ENCODE data around the gene SLX9. TPM values are rescaled to one million over a fixed set of nuclear protein-coding genes. Genes with fewer than 3 reads are reported as not detected.
A peak's percentile ranks its signal among the peaks of the same experiment; 100 is the strongest.
"Not testable (repeated sequence)": the region's sequence is repeated elsewhere in the genome, so short reads cannot be mapped to it uniquely, and the experiment has no call there.

SLX9 gene
- total RNA-seq, 2 experiments from 2014 or later = 60.7 to 64.6 TPM

DNA sequence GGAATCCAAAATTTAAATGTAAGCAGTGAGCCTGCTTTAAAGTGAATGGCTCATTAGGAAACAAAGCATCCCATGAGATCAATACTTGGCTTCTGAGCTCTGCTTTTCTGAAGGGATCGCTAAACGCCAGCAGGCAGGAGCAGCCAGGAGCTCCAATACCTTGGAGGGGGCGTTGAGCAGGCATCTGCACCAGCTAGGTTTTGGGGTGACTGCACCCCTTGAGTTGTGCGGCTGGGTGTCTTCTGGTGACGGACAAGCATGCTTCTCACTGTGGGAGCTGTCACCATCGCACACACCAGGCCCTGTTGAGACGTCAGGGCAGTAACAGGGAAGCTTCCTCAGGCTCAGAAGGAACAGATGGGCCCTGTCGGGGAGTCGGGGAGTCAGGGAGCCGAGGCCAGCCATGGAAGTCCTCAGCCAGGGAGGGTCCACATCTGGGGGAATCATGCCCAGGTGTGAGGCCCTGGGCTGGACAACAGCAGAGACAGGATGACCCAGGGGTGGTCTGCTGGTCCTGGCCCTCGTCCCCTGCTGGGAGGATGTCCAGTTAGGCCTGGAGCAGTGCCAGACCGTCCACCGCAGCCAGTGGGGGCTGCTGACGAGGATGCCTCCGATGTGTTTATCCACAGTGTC lies 76.7 kb downstream of the SLX9 start:
- ChIA-PET CTCF (no interaction called here), POLR2A (no interaction called here)
- Mint-ChIP-seq H3K27me3 (peaks cover 48% of the 10 kb centered on the region), H3K4me3 (no peak overlapping the region), H3K4me1 (ENCODE audit: low read depth) (peaks cover 7% of the 10 kb centered on the region), H3K9me3 (no peaks in the 10 kb centered on the region), H3K36me3 (no peaks in the 10 kb centered on the region), H3K27ac (no peak overlapping the region)
- no peak for DNase-seq
- intact Hi-C loops (cut with micrococcal nuclease) = no loop called here

DNA sequence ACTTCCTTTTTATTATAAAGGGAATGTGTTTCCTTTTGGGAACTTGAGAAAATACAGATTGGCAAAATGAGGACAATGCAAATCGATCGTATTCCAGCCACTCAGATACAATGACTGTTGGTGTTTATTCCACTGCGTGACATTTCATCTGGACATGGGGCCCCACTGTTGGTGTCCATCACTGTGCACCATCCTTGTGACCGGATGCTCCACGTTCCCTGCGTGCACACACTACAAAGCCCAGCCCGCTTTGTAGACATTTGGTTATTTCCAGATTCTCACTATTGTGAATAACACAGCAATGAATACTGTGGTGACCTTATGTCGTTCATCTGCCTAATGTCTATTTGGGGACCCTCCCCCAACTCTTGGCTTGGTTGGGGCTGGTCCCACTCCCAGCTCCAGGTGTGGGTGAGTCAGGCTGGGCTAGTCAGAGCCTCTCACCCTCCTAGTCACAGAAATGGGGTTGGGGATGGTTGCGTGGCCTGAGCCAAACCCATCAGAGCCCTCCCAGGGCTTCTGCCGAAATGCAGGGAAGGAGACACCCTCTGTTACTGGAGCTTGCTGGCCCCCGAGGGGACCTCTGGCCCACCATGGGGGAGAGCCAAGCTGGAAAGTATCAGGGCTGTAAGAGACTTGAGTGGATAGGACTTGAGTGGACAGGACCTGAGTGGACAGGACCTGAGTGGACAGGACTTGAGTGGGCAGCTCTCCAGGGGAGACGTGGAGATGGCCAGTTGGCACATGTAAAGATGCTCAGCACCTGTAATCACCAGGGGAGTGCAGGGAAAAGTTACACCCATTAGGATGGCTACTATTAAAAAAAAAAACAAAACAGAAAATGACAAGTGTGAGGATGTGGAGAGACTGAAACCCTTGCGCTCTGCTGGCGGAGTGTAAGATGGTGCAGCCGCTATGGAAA lies 77.5 kb downstream of the SLX9 start:
- peaks cover 48% of the 10 kb centered on the region for H3K27me3 Mint-ChIP-seq
- POLR2A ChIA-PET = no interaction called here
- no peak for DNase-seq

DNA sequence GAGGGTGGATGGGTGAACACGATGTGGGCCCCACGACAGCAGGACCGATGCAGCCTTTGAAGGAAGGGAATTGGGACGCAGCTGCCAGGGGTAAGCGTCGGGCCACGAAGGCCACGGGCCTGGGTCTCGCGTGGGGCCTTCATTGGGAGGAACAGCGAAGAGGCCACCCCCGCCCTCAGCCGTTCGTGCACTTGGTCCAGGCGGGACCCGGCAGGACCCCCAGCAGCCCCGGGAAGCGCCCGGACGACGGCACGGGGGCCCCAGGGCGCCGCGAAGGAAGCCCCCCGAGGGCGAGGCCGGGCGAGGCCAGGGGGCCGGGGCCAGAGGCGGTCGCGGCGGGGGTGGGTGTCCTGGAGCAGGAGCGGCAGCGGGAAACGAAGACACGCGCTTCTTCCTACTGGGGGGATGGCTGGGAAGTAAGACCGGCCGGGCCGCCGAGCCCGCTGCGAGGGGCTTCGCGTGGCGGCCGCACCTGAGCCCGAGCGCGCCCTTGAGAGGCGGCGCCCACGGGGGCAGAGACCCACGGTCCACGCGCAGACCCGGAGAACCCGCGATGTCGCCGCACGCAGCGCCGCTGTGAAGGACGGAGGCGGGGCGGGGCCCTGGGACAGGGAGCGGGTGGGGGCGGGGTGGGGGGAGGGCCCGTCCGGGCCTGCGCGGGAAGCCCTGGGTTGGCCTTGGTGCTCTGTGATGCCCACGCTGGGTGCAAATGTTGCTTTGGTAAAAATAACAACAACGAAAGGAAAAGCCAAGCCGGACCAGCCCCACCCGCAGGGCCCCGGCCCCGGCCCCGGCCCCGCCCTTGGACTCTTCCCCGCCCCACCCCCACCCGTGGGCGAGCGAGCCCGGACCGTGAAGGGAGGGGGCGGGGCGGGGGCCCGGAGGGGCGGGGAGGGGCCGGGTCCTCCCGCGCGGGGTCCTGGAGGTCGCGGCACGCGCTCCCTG lies 78.6 kb downstream of the SLX9 start:
- DNase-seq = no peak
- Mint-ChIP-seq H3K27ac (no peak overlapping the region), H3K9me3 (peaks cover under 1% of the 10 kb centered on the region), H3K36me3 (no peaks in the 10 kb centered on the region), H3K27me3 (peaks cover 43% of the 10 kb centered on the region), H3K4me1 (ENCODE audit: low read depth) (peaks cover 7% of the 10 kb centered on the region), H3K4me3 (peak overlapping the region; percentile 57)
- POLR2A ChIA-PET = no interaction called here
- intact Hi-C loops (cut with micrococcal nuclease) = no loop called here
- CTCF ChIA-PET = no interaction called here

More for the DNA sequence above, 77.5 kb downstream of the SLX9 start:
- Mint-ChIP-seq H3K4me1 (ENCODE audit: low read depth) (peaks cover 7% of the 10 kb centered on the region), H3K27ac (no peak overlapping the region), H3K36me3 (no peaks in the 10 kb centered on the region), H3K9me3 (no peaks in the 10 kb centered on the region), H3K4me3 (peak overlapping the region; percentile 57)
- intact Hi-C loops (cut with micrococcal nuclease) = no loop called here
- CTCF ChIA-PET = no interaction called here

DNA sequence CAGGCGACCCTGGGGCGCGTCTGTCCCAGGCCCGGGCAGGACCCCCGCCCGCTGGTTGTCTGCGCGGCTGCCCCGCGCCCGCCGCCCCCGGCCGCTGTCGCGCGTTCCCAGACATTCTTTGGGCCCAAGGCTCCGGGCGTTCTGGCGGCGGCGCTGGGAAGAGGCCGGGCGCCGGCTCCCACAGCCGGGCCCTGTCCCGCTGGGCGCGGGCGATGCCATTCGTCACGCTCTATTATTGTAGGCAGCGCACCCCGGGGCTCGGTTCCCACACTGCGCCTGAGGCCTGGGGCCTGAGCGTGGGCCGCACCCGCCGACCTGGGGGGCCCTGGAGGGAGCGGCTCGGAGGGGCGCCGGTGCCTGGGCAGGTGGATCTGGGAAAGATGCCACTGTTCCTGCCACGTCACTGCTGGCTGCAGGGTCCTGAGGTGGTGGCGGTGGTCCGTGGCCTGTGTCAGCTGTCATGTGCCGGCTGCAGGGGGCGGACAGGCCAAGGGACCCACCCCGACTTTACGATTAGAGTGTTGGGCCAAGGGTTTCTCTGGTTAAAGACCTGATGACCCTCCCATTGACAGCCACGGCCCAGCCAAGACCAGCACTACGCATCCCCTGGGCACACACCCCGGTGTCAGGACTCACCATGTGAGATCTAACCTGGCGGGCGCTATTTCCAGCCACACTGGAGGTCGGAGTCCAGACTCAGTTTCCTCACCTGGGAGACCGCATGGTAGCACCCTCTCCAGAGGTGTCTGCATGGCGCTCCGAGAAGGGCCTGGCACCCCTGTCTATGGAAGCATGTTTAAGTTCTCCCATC lies 79.5 kb downstream of the SLX9 start:
- intact Hi-C loops (cut with micrococcal nuclease) = no loop called here

DNA sequence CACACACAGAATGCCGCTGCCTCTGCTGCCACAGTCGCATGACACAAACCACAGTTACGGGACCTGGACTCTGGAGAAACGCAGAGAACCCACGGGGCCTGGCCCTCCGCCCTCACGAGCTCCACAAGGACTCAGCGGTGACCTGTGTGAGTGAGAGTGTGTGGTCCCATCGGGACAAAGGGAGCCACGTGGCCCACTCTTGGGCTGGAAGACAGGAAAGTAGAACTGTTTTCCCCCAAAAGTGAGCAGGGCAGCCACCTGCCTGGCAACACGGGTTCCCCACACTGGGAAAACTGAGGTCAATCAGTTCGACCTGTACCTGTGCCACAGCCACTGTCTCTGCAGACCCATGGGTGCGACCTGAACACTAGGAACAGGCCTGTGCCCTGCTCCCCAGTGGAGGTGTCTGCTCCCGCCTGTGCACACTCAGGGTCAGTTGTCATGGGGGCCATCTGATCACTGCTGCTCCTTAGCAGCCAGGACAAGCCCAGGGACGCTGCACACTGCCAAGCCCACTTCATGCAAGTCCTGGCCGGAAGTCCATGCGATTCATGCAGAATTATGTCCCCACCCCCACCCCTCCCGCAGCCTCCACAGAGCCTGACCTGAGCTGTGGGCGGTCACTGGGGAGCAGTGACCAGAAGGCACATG lies 80.2 kb downstream of the SLX9 start:
- no peak for DNase-seq
- intact Hi-C loops (cut with micrococcal nuclease) = no loop called here
- Mint-ChIP-seq H3K27ac (no peak overlapping the region), H3K27me3 (peaks cover 36% of the 10 kb centered on the region), H3K4me3 (no peak overlapping the region), H3K9me3 (peaks cover 9% of the 10 kb centered on the region), H3K4me1 (ENCODE audit: low read depth) (peaks cover 7% of the 10 kb centered on the region), H3K36me3 (no peaks in the 10 kb centered on the region)
- ChIA-PET POLR2A (no interaction called here), CTCF (no interaction called here)

More for the DNA sequence above, 79.5 kb downstream of the SLX9 start:
- H3K27ac Mint-ChIP-seq = no peak overlapping the region
- ChIA-PET POLR2A (no interaction called here), CTCF (no interaction called here)
- DNase-seq = no peak
- peak overlapping the region; percentile 26 for H3K4me3 Mint-ChIP-seq
- H3K9me3 Mint-ChIP-seq = peaks cover 5% of the 10 kb centered on the region
- H3K4me1 Mint-ChIP-seq (ENCODE audit: low read depth) = peaks cover 7% of the 10 kb centered on the region
- no peaks in the 10 kb centered on the region for H3K36me3 Mint-ChIP-seq
- H3K27me3 Mint-ChIP-seq = peaks cover 40% of the 10 kb centered on the region

DNA sequence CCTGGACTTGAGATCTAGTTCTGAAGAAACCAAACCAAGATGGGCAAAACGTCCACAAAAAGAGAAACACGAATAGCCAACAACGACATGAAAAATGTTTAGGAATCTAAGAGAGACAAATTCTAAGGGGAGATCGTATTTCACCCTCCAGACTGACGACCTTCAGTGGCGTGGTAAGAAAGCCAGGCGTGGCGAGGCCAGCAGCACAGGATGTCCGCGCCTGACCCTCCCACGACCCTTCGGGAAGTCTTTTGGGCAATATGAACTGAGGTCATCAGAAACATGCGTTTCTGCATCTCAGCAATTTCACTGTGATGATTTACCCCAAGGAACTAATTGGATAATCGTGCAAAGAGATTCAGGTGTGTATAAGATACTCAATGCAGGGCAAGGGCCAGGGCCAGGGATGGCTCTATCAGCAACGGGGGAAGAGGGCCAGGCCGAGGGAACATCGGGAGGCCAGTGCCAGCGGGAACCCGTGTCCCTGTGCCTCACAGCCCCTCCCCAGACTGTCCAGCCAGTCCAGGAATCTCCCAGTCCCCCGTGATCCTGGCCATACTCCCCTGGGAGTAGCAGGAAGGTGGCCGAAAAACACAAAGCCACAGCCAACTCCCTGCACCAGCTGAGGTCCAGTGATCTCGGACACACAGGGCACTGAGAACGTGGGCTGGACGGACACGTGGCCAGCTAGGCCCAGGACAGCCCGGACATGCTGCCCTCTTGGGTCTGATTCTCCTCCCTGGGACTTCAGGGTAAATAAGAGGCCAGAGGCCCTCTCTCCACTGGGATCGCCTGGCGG lies 81.0 kb downstream of the SLX9 start:
- Mint-ChIP-seq H3K4me1 (ENCODE audit: low read depth) (peaks cover 7% of the 10 kb centered on the region), H3K36me3 (no peaks in the 10 kb centered on the region), H3K4me3 (no peak overlapping the region), H3K27ac (no peak overlapping the region), H3K9me3 (peaks cover 9% of the 10 kb centered on the region), H3K27me3 (peaks cover 30% of the 10 kb centered on the region)
- DNase-seq = no peak
- POLR2A ChIA-PET = no interaction called here
- intact Hi-C loops (cut with micrococcal nuclease) = no loop called here
- CTCF ChIA-PET = no interaction called here

DNA sequence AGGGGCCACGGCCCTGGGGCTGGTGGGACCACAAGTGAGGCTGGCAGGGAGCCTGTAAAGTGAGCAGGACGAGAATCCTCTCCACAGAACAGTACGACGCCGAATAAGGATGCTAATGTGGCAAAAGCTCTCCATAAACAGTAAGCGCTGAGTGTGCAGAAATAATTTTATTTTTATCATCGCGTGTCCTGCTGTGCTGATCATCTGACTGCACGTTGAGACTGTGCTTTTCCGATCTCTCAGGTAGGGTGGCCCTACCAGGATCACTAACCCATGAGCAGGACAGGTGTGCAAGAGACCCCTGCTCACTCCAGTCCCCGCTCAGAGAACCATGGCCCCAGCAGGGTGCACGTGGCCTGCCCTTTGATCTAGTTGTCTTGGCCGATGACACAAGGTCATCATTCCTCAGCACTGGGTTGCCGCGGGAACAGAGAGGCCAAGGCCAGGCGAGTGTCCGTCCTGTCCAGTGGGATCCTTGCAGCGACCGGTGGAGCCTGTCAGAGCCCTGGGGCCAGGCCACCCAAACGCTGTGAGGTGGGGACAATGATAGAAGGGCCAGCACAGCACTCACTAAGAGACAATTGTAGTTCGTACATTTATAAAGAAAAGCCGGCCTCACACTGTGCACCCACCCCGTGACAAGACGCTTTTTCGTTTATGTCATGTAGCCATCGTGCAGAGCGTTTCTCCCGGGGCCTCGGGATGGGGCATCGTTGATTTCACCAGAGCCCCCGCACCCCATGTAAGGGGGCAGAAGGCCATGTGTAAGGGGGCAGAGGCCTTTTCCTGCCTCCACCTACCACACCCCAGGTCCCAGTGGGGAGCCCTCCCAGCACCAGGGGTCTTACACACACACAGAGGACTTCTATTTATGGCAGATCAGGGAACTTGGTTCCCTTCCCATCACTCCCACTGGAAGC lies 81.9 kb downstream of the SLX9 start:
- H3K27me3 Mint-ChIP-seq = peaks cover 21% of the 10 kb centered on the region
- CTCF ChIA-PET = interaction anchor here (3.0 kb wide), 1 partner anchor 116 kb away, joined by 8 read pairs; no protein-coding TSS in a partner anchor
- no peak overlapping the region for H3K27ac Mint-ChIP-seq
- H3K4me3 Mint-ChIP-seq = no peak overlapping the region
- H3K9me3 Mint-ChIP-seq = peaks cover 9% of the 10 kb centered on the region
- POLR2A ChIA-PET = no interaction called here
- intact Hi-C loops (cut with micrococcal nuclease) = no loop called here
- no peak for DNase-seq
- H3K4me1 Mint-ChIP-seq (ENCODE audit: low read depth) = peaks cover 7% of the 10 kb centered on the region
- H3K36me3 Mint-ChIP-seq = no peaks in the 10 kb centered on the region

DNA sequence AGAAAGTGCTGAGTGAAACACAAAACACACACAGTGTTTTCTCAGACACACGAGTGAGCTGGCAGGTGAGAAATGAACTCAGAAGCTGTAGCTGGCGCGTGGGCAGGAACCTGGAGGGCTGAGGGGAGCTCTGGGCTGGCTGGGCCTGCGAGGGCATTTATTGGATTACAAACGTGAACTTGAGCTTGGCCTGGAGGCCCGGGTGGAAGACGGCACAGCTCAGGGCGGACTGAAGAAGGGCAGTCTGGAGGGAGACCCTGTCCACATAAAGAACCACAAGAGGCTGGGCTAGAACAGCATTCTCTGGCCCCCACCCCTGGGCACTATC lies 82.5 kb downstream of the SLX9 start:
- Mint-ChIP-seq H3K27ac (no peak overlapping the region), H3K4me3 (no peak overlapping the region), H3K9me3 (peaks cover 9% of the 10 kb centered on the region), H3K4me1 (ENCODE audit: low read depth) (peaks cover 7% of the 10 kb centered on the region), H3K27me3 (peaks cover 20% of the 10 kb centered on the region), H3K36me3 (no peaks in the 10 kb centered on the region)
- intact Hi-C loops (cut with micrococcal nuclease) = no loop called here
- CTCF ChIA-PET = interaction anchor here (3.0 kb wide), 1 partner anchor 116 kb away, joined by 8 read pairs; no protein-coding TSS in a partner anchor
- POLR2A ChIA-PET = no interaction called here
- no peak for DNase-seq

DNA sequence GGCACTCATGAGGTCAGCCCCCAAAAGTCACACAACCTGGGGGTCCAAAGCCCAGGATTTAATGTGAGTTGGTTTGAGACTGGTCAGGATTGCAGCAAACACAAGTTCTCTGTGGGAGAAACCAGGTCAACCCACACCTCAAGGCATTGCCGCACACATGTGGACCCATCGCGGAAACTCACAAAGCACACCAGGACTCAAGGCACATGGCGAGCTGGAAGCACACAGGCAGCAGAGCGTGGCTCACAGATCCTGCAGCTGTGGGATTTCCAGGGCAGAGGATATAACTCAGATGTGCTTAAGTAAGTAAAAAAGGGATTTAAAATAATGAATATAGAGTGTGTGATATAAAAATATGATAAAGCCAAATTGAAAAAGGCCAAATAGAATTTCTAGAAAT lies 82.9 kb downstream of the SLX9 start:
- no peak for DNase-seq
- Mint-ChIP-seq H3K4me3 (no peak overlapping the region), H3K27me3 (peaks cover 16% of the 10 kb centered on the region), H3K36me3 (no peaks in the 10 kb centered on the region), H3K4me1 (ENCODE audit: low read depth) (peaks cover 4% of the 10 kb centered on the region), H3K9me3 (peaks cover 9% of the 10 kb centered on the region), H3K27ac (no peak overlapping the region)
- ChIA-PET CTCF (interaction anchor here (3.0 kb wide), 1 partner anchor 115 kb away, joined by 8 read pairs; no protein-coding TSS in a partner anchor), POLR2A (no interaction called here)
- intact Hi-C loops (cut with micrococcal nuclease) = no loop called here

DNA sequence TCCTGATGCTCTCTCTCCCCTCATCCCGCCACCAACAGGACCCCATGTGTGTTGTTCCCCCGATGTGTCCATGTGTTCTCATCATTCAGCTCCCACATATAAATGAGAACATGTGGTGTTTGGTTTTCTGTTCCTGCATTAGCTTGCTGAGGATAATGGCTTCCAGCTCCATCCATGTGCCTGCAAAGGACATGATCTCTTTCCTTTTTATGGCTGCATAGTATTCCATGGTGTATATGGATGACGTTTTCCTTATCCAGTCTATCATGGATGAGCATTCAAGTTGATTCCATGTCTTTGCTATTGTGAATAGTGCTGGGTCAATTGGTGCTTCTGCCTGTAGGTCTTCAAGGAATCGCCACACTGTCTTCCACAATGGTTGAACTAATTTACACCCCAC lies 84.7 kb downstream of the SLX9 start:
- H3K27ac Mint-ChIP-seq; DNase-seq; H3K27me3 Mint-ChIP-seq; H3K4me3 Mint-ChIP-seq; H3K9me3 Mint-ChIP-seq; POLR2A ChIA-PET; H3K36me3 Mint-ChIP-seq; intact Hi-C loops (cut with micrococcal nuclease); H3K4me1 Mint-ChIP-seq (ENCODE audit: low read depth): not testable (repeated sequence)
- CTCF ChIA-PET = interaction anchor here (0.6 to 3.0 kb wide), 2 partner anchors 61 to 114 kb away, joined by 3 to 8 read pairs; no protein-coding TSS in a partner anchor
